Endometrial microvascular endothelial cells (primary cell): ENCODE results near the gene AGFG1. TPM values are rescaled to one million over a fixed set of nuclear protein-coding genes. Genes with fewer than 3 reads are reported as not detected.

Source experiments
- in situ Hi-C: cut with HindIII; loops from 2 replicates; pipeline ENCODE4 v1.10.0; 2017; ENCODE audit warnings: low sequenced_read_pairs, low pct_unique_long_range_greater_than_20kb; ENCODE audit errors: inconsistent ontology term
- total RNA-seq: library from RNA; depleted of rRNA; stranded (reverse); fragments of >200 nt; gene quantifications from one replicate; pipeline ENCODE4 v1.2.3, GENCODE V29; 2015; ENCODE audit errors: inconsistent ontology term

Gene AGFG1
- total RNA-seq, 1 donor from 2014 or later: 104 TPM

- in situ Hi-C loops: no loop called here
These were observed 13.5 kb downstream of the AGFG1 start for GRCh38 chr2:227485429-227485828.

- in situ Hi-C loops: no loop called here
These were observed 14.7 kb downstream of the AGFG1 start for GRCh38 chr2:227486688-227487087.

- in situ Hi-C loops: no loop called here
These were observed 16.1 kb downstream of the AGFG1 start for GRCh38 chr2:227488045-227488444.

GRCh38 chr2:227491386-227491785 lies 19.4 kb downstream of the AGFG1 start:
- in situ Hi-C loops: no loop called here

GRCh38 chr2:227493524-227493923 lies 21.6 kb downstream of the AGFG1 start:
- in situ Hi-C loops: no loop called here

- in situ Hi-C loops: no loop called here
These were observed 25.2 kb downstream of the AGFG1 start for GRCh38 chr2:227497158-227497557.

GRCh38 chr2:227499627-227500300 lies 27.8 kb downstream of the AGFG1 start:
- in situ Hi-C loops: no loop called here

GRCh38 chr2:227500301-227500630 lies 28.3 kb downstream of the AGFG1 start:
- in situ Hi-C loops: no loop called here

GRCh38 chr2:227503433-227504406 lies 31.8 kb downstream of the AGFG1 start:
- in situ Hi-C loops: no loop called here

GRCh38 chr2:227504700-227505099 lies 32.7 kb downstream of the AGFG1 start:
- in situ Hi-C loops: no loop called here

GRCh38 chr2:227506456-227506855 lies 34.5 kb downstream of the AGFG1 start:
- in situ Hi-C loops: no loop called here

- in situ Hi-C loops: no loop called here
These were observed 36.0 kb downstream of the AGFG1 start for GRCh38 chr2:227507963-227508362.

GRCh38 chr2:227509076-227509475 lies 37.1 kb downstream of the AGFG1 start:
- in situ Hi-C loops: no loop called here

GRCh38 chr2:227509824-227510619 lies 38.1 kb downstream of the AGFG1 start:
- in situ Hi-C loops: no loop called here

- in situ Hi-C loops: no loop called here
These were observed 38.6 kb downstream of the AGFG1 start for GRCh38 chr2:227510620-227510958.

- in situ Hi-C loops: no loop called here
These were observed 39.4 kb downstream of the AGFG1 start for GRCh38 chr2:227511239-227511930.

GRCh38 chr2:227511955-227512354 lies 40.0 kb downstream of the AGFG1 start:
- in situ Hi-C loops: no loop called here

GRCh38 chr2:227513113-227513512 lies 41.2 kb downstream of the AGFG1 start:
- in situ Hi-C loops: no loop called here

- in situ Hi-C loops: no loop called here
These were observed 43.8 kb downstream of the AGFG1 start for GRCh38 chr2:227515742-227516141.
